SU-DHL-6 (cell line): ENCODE measurements around the gene LRP2.

Experiments used
- H2AFZ ChIP-seq: fragments of 200-600 bp; sonication (generic); 2 replicates; pipeline ENCODE4 v1.6.1; 2014; ENCODE audit warnings: low read depth, mild to moderate bottlenecking, moderate library complexity, mixed read lengths, antibody characterized with exemption, low read length; ENCODE audit not compliant: severe bottlenecking
- H3F3A ChIP-seq: fragments of 200-600 bp; shearing (Covaris generic); 2 replicates; pipeline ENCODE4 v1.6.0; 2016; ENCODE audit warnings: antibody characterized with exemption, mild to moderate bottlenecking; ENCODE audit not compliant: insufficient read depth
- H3K27ac ChIP-seq: fragments of 200-600 bp; sonication (generic); 2 replicates; pipeline ENCODE4 v1.5.1; 2016; ENCODE audit warnings: low read depth, mild to moderate bottlenecking, low read length, moderate library complexity, mixed read lengths
- H3K27me3 ChIP-seq: fragments of 200-600 bp; sonication (generic), shearing (Covaris generic); 2 replicates; pipeline ENCODE4 v1.6.0; 2014; ENCODE audit warnings: mild to moderate bottlenecking, low read length
- H3K36me3 ChIP-seq: fragments of 200-600 bp; sonication (generic); 2 replicates; pipeline ENCODE4 v1.6.1; 2014; ENCODE audit warnings: mild to moderate bottlenecking, low read length, mixed read lengths
- H3K4me2 ChIP-seq: fragments of 300-600, 200-600 bp; shearing (Covaris generic), sonication (generic); 2 replicates; pipeline ENCODE4 v1.6.0; 2014; ENCODE audit warnings: low read length, low read depth, mild to moderate bottlenecking; ENCODE audit not compliant: poor library complexity, severe bottlenecking
- H3K4me3 ChIP-seq: fragments of 200-600 bp; sonication (generic); 2 replicates; pipeline ENCODE4 v1.5.1; 2014; ENCODE audit warnings: antibody characterized with exemption, low read length, mild to moderate bottlenecking, mixed read lengths; ENCODE audit not compliant: insufficient read depth, poor library complexity, severe bottlenecking
- H3K79me2 ChIP-seq: fragments of 200-600 bp; sonication (generic); 2 replicates; pipeline ENCODE4 v1.6.1; 2014; ENCODE audit warnings: mild to moderate bottlenecking, low read length, moderate library complexity; ENCODE audit not compliant: insufficient read depth
- H3K9ac ChIP-seq: fragments of 200-600 bp; sonication (generic); 2 replicates; pipeline ENCODE4 v1.7.0; 2014; ENCODE audit warnings: mild to moderate bottlenecking, low read length
- H3K9me2 ChIP-seq: fragments of 200-600 bp; sonication (generic); replicated peaks from 2 replicates; pipeline ENCODE4 v1.6.1; 2014; ENCODE audit warnings: low read length; ENCODE audit not compliant: insufficient read depth
- H3K9me3 ChIP-seq: fragments of 200-600 bp; sonication (generic); 2 replicates; pipeline ENCODE4 v1.6.1; 2014; ENCODE audit warnings: low read length, mixed read lengths; ENCODE audit not compliant: insufficient read depth
- H4K20me1 ChIP-seq: fragments of 200-600 bp; sonication (generic); 2 replicates; pipeline ENCODE4 v1.6.1; 2014; ENCODE audit warnings: low read depth, mild to moderate bottlenecking, antibody characterized with exemption, low read length, moderate library complexity, mixed read lengths
- CTCF ChIP-seq: fragments of 200-600 bp; sonication (generic); IDR thresholded peaks from one replicate; pipeline ENCODE4 v1.5.1; 2017; ENCODE audit warnings: antibody characterized with exemption, mild to moderate bottlenecking, low read length, moderate library complexity; ENCODE audit not compliant: insufficient read depth, poor library complexity, severe bottlenecking
- EZH2phosphoT487 ChIP-seq: fragments of 200-600 bp; sonication (generic), shearing (Covaris generic); conservative IDR thresholded peaks from 2 replicates; pipeline ENCODE4 v1.6.1; 2018; ENCODE audit warnings: mild to moderate bottlenecking, antibody characterized with exemption, low read length, moderate library complexity, mixed read lengths

Gene LRP2

GRCh38 chr2:169358016-169358415 lies 4.3 kb downstream of the LRP2 start:
- Histone ChIP-seq H3K9ac (no peak overlapping the region), H3K9me3 (no peaks in the 10 kb centered on the region), H3K27ac (no peak overlapping the region), H3K9me2 (no peaks in the 10 kb centered on the region), H3K79me2 (no peaks in the 10 kb centered on the region), H3K27me3 (no peaks in the 10 kb centered on the region), H2AFZ (no peak overlapping the region), H3K4me2 (no peak overlapping the region), H3K4me3 (no peak overlapping the region), H3K36me3 (no peaks in the 10 kb centered on the region), H3F3A (no peaks in the 10 kb centered on the region), H4K20me1 (no peaks in the 10 kb centered on the region)
- TF ChIP-seq CTCF = no peak

- TF ChIP-seq EZH2phosphoT487 = no peak
- no peak for TF ChIP-seq CTCF
- Histone ChIP-seq H3K27me3 (no peaks in the 10 kb centered on the region), H3K4me3 (no peak overlapping the region), H3K9ac (no peak overlapping the region), H3K4me2 (no peak overlapping the region), H3K79me2 (no peaks in the 10 kb centered on the region), H3K27ac (no peak overlapping the region), H2AFZ (no peak overlapping the region), H3K9me2 (no peaks in the 10 kb centered on the region), H3F3A (no peaks in the 10 kb centered on the region), H3K36me3 (no peaks in the 10 kb centered on the region), H4K20me1 (no peaks in the 10 kb centered on the region), H3K9me3 (no peaks in the 10 kb centered on the region)
Observed at GRCh38 chr2:169354244-169354643, 8.1 kb downstream of the LRP2 start.

- Histone ChIP-seq H3K4me2 (no peak overlapping the region), H2AFZ (no peak overlapping the region), H3K27me3 (no peaks in the 10 kb centered on the region), H3K4me3 (no peak overlapping the region), H3K36me3 (no peaks in the 10 kb centered on the region), H4K20me1 (no peaks in the 10 kb centered on the region), H3F3A (no peaks in the 10 kb centered on the region), H3K9me3 (no peaks in the 10 kb centered on the region), H3K9me2 (no peaks in the 10 kb centered on the region; the same call in 1 of the 2 replicates), H3K79me2 (no peaks in the 10 kb centered on the region), H3K27ac (no peak overlapping the region), H3K9ac (no peak overlapping the region)
- no peak for TF ChIP-seq EZH2phosphoT487
Observed at GRCh38 chr2:169351725-169352124, 10.6 kb downstream of the LRP2 start.

- no peaks in the 10 kb centered on the region for H3K79me2 ChIP-seq
- no peaks in the 10 kb centered on the region for H3K9me3 ChIP-seq
- H3K4me3 ChIP-seq = no peak overlapping the region
- H2AFZ ChIP-seq = no peak overlapping the region
- H3K9me2 ChIP-seq = no peaks in the 10 kb centered on the region; the same call in 1 of the 2 replicates
- H3K4me2 ChIP-seq = no peak overlapping the region
- no peak for TF ChIP-seq CTCF
- TF ChIP-seq EZH2phosphoT487 = no peak
- no peak overlapping the region for H3K9ac ChIP-seq
- no peaks in the 10 kb centered on the region for H3F3A ChIP-seq
- no peaks in the 10 kb centered on the region for H4K20me1 ChIP-seq
- no peaks in the 10 kb centered on the region for H3K27me3 ChIP-seq
- H3K27ac ChIP-seq = no peak overlapping the region
- no peaks in the 10 kb centered on the region for H3K36me3 ChIP-seq
Observed at GRCh38 chr2:169349535-169349934, 12.8 kb downstream of the LRP2 start.
